ENCODE measurements around the gene SRRM4. TPM values are rescaled to one million over a fixed set of nuclear protein-coding genes. Genes with fewer than 3 reads are reported as not detected.

SRRM4 gene
- total and polyA plus RNA-seq, 2 experiments from 2014 or later, result 0.53 to 0.63 TPM

- TF ChIP-seq EZH2 (IDR thresholded peaks at IDR 0.05; ENCODE audit: low read depth, unreplicated experiment), result no peak
- no peak for TF ChIP-seq NANOG (IDR thresholded peaks at IDR 0.05; ENCODE audit: borderline replicate concordance)
- no peak for TF ChIP-seq ZNF114 (CRISPR knock-in tag; IDR thresholded peaks at IDR 0.05)
- TF ChIP-seq ZNF331 (CRISPR knock-in tag; IDR thresholded peaks at IDR 0.05; ENCODE audit: low read depth), result no peak
- TF ChIP-seq CTCF (conservative IDR thresholded peaks at IDR 0.05; ENCODE audit: low read depth in 2 of 2), result no peak
- TF ChIP-seq STAT1 (IDR thresholded peaks at IDR 0.05; ENCODE audit: unreplicated experiment), result no peak
- TF ChIP-seq EZH2phosphoT487 (IDR thresholded peaks at IDR 0.05; ENCODE audit: unreplicated experiment), result no peak
- no peak for TF ChIP-seq JUNB (IDR thresholded peaks at IDR 0.05; ENCODE audit: unreplicated experiment)
Measured at GRCh38 chr12:119136811-119137410, 155.6 kb downstream of the SRRM4 start (continued).

GRCh38 chr12:119139448-119139847 lies 158.1 kb downstream of the SRRM4 start:
- H3K27ac ChIP-seq (ENCODE audit: low read depth), result no peak overlapping the region
- H3K9me2 ChIP-seq (ENCODE audit: insufficient read depth), result no peaks in the 10 kb centered on the region
- Mint-ChIP-seq H3K9me3 (no peaks in the 10 kb centered on the region), H3K27me3 (ENCODE audit: insufficient read depth, low read depth, poor library complexity) (peaks cover 6% of the 10 kb centered on the region), H3K36me3 (ENCODE audit: low read depth) (peaks cover 45% of the 10 kb centered on the region), H3K27ac (no peak overlapping the region), H3K4me1 (peaks cover 4% of the 10 kb centered on the region; the same call in 1 of the 3 replicates), H3K4me3 (no peak overlapping the region)
- H3K79me2 ChIP-seq (replicated peaks; ENCODE audit: insufficient read depth), result no peaks in the 10 kb centered on the region
- no peaks in the 10 kb centered on the region for H3F3A ChIP-seq (replicated peaks; ENCODE audit: low read depth)
- ATAC-seq (no peak), DNase-seq (ENCODE audit: low spot score) (no peak)
- H3K4me3 ChIP-seq, result no peak overlapping the region
- no peak overlapping the region for H3K4me2 ChIP-seq
- H3K27me3 ChIP-seq (ENCODE audit: insufficient read depth), result no peaks in the 10 kb centered on the region
- no peak overlapping the region for H2AFZ ChIP-seq
- no peaks in the 10 kb centered on the region for H3K4me1 ChIP-seq (ENCODE audit: insufficient read depth)
- H4K20me1 ChIP-seq (replicated peaks; ENCODE audit: insufficient read depth), result no peaks in the 10 kb centered on the region
- H3K36me3 ChIP-seq (ENCODE audit: insufficient read depth), result no peaks in the 10 kb centered on the region
- TF ChIP-seq EZH2phosphoT487 (IDR thresholded peaks at IDR 0.05; ENCODE audit: unreplicated experiment), result no peak
- TF ChIP-seq JUNB (IDR thresholded peaks at IDR 0.05; ENCODE audit: unreplicated experiment), result no peak
- TF ChIP-seq ZNF331 (CRISPR knock-in tag; IDR thresholded peaks at IDR 0.05; ENCODE audit: low read depth), result no peak
- no peak for TF ChIP-seq NANOG (IDR thresholded peaks at IDR 0.05; ENCODE audit: borderline replicate concordance)
- TF ChIP-seq EZH2 (IDR thresholded peaks at IDR 0.05; ENCODE audit: low read depth, unreplicated experiment), result no peak
- no peak for TF ChIP-seq ETS1 (IDR thresholded peaks at IDR 0.05)
- TF ChIP-seq STAT1 (IDR thresholded peaks at IDR 0.05; ENCODE audit: unreplicated experiment), result no peak
- TF ChIP-seq REST (IDR thresholded peaks at IDR 0.05; ENCODE audit: unreplicated experiment), result no peak
- TF ChIP-seq, protein P1, sequence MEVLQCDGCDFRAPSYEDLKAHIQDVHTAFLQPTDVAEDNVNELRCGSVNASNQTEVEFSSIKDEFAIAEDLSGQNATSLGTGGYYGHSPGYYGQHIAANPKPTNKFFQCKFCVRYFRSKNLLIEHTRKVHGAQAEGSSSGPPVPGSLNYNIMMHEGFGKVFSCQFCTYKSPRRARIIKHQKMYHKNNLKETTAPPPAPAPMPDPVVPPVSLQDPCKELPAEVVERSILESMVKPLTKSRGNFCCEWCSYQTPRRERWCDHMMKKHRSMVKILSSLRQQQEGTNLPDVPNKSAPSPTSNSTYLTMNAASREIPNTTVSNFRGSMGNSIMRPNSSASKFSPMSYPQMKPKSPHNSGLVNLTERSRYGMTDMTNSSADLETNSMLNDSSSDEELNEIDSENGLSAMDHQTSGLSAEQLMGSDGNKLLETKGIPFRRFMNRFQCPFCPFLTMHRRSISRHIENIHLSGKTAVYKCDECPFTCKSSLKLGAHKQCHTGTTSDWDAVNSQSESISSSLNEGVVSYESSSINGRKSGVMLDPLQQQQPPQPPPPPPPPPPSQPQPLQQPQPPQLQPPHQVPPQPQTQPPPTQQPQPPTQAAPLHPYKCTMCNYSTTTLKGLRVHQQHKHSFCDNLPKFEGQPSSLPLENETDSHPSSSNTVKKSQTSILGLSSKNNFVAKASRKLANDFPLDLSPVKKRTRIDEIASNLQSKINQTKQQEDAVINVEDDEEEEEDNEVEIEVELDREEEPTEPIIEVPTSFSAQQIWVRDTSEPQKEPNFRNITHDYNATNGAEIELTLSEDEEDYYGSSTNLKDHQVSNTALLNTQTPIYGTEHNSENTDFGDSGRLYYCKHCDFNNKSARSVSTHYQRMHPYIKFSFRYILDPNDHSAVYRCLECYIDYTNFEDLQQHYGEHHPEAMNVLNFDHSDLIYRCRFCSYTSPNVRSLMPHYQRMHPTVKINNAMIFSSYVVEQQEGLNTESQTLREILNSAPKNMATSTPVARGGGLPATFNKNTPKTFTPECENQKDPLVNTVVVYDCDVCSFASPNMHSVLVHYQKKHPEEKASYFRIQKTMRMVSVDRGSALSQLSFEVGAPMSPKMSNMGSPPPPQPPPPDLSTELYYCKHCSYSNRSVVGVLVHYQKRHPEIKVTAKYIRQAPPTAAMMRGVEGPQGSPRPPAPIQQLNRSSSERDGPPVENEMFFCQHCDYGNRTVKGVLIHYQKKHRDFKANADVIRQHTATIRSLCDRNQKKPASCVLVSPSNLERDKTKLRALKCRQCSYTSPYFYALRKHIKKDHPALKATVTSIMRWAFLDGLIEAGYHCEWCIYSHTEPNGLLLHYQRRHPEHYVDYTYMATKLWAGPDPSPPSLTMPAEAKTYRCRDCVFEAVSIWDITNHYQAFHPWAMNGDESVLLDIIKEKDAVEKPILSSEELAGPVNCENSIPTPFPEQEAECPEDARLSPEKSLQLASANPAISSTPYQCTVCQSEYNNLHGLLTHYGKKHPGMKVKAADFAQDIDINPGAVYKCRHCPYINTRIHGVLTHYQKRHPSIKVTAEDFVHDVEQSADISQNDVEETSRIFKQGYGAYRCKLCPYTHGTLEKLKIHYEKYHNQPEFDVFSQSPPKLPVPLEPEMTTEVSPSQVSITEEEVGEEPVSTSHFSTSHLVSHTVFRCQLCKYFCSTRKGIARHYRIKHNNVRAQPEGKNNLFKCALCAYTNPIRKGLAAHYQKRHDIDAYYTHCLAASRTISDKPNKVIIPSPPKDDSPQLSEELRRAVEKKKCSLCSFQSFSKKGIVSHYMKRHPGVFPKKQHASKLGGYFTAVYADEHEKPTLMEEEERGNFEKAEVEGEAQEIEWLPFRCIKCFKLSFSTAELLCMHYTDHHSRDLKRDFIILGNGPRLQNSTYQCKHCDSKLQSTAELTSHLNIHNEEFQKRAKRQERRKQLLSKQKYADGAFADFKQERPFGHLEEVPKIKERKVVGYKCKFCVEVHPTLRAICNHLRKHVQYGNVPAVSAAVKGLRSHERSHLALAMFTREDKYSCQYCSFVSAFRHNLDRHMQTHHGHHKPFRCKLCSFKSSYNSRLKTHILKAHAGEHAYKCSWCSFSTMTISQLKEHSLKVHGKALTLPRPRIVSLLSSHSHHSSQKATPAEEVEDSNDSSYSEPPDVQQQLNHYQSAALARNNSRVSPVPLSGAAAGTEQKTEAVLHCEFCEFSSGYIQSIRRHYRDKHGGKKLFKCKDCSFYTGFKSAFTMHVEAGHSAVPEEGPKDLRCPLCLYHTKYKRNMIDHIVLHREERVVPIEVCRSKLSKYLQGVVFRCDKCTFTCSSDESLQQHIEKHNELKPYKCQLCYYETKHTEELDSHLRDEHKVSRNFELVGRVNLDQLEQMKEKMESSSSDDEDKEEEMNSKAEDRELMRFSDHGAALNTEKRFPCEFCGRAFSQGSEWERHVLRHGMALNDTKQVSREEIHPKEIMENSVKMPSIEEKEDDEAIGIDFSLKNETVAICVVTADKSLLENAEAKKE (CRISPR knock-in tag; IDR thresholded peaks at IDR 0.05), result no peak
- TF ChIP-seq POLR2AphosphoS5 (IDR thresholded peaks at IDR 0.05; ENCODE audit: low read depth), result no peak
- no peak for TF ChIP-seq ZNF114 (CRISPR knock-in tag; IDR thresholded peaks at IDR 0.05)
